ENCODE results near the gene CREB3L2. TPM values are rescaled to one million over a fixed set of nuclear protein-coding genes. Genes with fewer than 3 reads are reported as not detected.
A peak's percentile ranks its signal among the peaks of the same experiment; 100 is the strongest.

CREB3L2 gene
- total and polyA plus RNA-seq, 2 of the 4 experiments (the other 2 are of a cell fraction) = 42.3 to 57.9 TPM

DNA sequence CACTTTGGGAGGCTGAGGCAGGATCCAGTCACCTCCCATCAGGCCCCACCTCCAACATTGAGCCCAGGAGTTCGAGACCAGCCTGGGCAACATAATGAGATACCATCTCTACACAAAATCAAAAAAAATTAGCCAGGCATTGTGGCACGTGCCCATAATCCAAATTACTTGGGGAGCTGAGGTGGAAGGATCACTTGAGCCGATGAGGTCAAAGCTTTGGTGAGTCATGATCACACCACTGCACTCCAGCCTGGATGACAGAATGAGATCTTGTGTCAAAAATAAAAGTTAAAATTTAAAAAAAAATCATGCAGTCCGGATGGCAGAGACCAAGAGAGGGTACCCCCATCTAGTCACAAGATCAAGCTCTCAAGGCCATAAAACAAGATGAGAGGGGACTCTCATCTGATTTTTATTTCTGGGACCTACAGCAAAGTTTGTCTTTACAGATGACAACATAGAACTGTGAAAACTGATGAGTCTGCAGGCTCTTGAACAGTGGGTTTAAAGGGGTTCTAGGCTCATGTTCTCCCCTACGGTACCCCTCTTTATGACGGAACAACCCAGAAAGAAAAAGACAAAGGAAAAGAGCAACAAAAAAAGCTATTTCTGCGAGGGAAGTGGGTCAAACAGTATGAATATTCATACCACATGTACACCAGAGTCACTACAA lies 28.9 kb upstream of the CREB3L2 start:
- Histone ChIP-seq H4K91ac (ENCODE audit: insufficient read depth, low read depth, low read length) (no peak overlapping the region), H3K79me1 (ENCODE audit: low read depth in 1 of 2, low read length in 2 of 2) (no peaks in the 10 kb centered on the region), H3K56ac (ENCODE audit: extremely low read depth, insufficient read depth, low read length) (no peak overlapping the region), H2BK5ac (ENCODE audit: low read depth, low read length, poor library complexity, severe bottlenecking) (no peak overlapping the region), H2BK15ac (ENCODE audit: low read depth, low read length) (no peak overlapping the region), H4K5ac (ENCODE audit: low read depth, low read length) (no peak overlapping the region), H4K20me1 (ENCODE audit: insufficient read depth, low read length) (no peaks in the 10 kb centered on the region), H2AFZ (replicated peaks; ENCODE audit: low read length, poor library complexity) (no peak overlapping the region), H3K9ac (ENCODE audit: low read depth, low read length) (no peak overlapping the region), H3K14ac (replicated peaks; ENCODE audit: low read depth, low read length) (no peak overlapping the region), H3K18ac (ENCODE audit: low read depth, low read length) (no peak overlapping the region), H2BK120ac (ENCODE audit: low read depth, low read length) (no peak overlapping the region), H3K27ac (ENCODE audit: insufficient read depth, low read length) (no peak overlapping the region), H4K8ac (ENCODE audit: low read depth in 2 of 2, low read length in 2 of 2) (no peak overlapping the region), H3K36me3 (ENCODE audit: control insufficient read depth, insufficient read depth, low read length) (no peaks in the 10 kb centered on the region), H2AK5ac (ENCODE audit: low read depth, low read length) (no peak overlapping the region), H3K4me1 (ENCODE audit: control insufficient read depth, insufficient read depth, low read length) (no peaks in the 10 kb centered on the region), H3K9me3 (ENCODE audit: control insufficient read depth, insufficient read depth, low read length) (peaks cover 2% of the 10 kb centered on the region; the same call in 1 of the 2 replicates), H3K4ac (ENCODE audit: low read depth, low read length) (no peak overlapping the region), H2BK20ac (ENCODE audit: low read depth, low read length) (no peak overlapping the region), H3K9me1 (ENCODE audit: insufficient read depth, low read length) (no peaks in the 10 kb centered on the region), H3K27me3 (ENCODE audit: control insufficient read depth, insufficient read depth, low read length) (peaks cover 8% of the 10 kb centered on the region), H3K4me3 (ENCODE audit: insufficient read depth, low read depth, low read length) (no peak overlapping the region), H3K23ac (ENCODE audit: low read depth, low read length) (no peak overlapping the region), H2AK9ac (replicated peaks; ENCODE audit: low read depth, low read length, poor library complexity) (no peak overlapping the region), H3K4me2 (ENCODE audit: low read depth, low read length) (no peak overlapping the region)
- ChIA-PET CTCF (no interaction called here), POLR2A (ENCODE audit: unreplicated experiment) (no interaction called here)
- BruUV-seq (replicated peaks) = no TSS peak
- WGBS, 2 experiments (ENCODE audit: extremely low coverage in 2 of 2, insufficient read length in 1 of 2) = no CpG with 5 or more reads among the region's 7 CpGs
- TF ChIP-seq BHLHE40 (IDR thresholded peaks at IDR 0.05; ENCODE audit: low read depth, low read length) (peak; percentile 28; the same call in 1 of the 2 replicates), MAFK (IDR thresholded peaks at IDR 0.05; ENCODE audit: low read depth, low read length) (no peak)
- DNase-seq (no peak), ATAC-seq (ENCODE audit: low read depth) (no peak)
- dilution Hi-C loops (cut with HindIII; ENCODE audit: low sequenced_read_pairs, unreplicated experiment) = no loop called here
- intact Hi-C loops (cut with micrococcal nuclease) = no loop called here
- in situ Hi-C loops (cut with MboI; ENCODE audit: low sequenced_read_pairs) = no loop called here
